GM18507 (cell line): ENCODE measurements around the gene GP5.

Experiments used
- DNase-seq: peaks from one replicate; pipeline ENCODE4 v3.0.0; 2011; ENCODE audit warnings: low read depth; ENCODE audit not compliant: insufficient read length; ENCODE audit errors: extremely low spot score
- FAIRE-seq: peaks from 2 replicates; lab custom pipeline; 2011; peaks lifted over from hg19 to GRCh38; lab: Jason Lieb, UNC

Gene GP5

DNA sequence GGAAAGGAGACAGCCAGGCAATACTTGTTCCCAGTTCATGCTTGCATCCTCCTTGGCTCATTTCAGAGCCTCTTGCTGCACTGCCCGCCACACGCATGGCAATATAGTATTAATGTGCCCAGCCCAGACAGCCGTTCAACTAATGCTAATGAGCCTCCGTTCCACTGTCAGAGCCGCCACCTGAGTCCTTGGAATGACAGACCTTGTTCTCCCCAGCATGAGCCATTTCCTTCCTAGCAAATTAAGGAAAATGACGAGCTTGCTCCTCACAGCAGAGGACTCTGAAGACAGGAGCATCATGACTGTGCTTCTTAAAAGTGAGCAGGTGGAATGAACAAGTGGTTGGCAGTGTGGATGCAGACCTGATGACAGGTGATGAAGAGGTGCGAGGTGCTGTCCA, 18.7 kb downstream of the GP5 start:
- FAIRE-seq (no peak), DNase-seq (no peak)

DNA sequence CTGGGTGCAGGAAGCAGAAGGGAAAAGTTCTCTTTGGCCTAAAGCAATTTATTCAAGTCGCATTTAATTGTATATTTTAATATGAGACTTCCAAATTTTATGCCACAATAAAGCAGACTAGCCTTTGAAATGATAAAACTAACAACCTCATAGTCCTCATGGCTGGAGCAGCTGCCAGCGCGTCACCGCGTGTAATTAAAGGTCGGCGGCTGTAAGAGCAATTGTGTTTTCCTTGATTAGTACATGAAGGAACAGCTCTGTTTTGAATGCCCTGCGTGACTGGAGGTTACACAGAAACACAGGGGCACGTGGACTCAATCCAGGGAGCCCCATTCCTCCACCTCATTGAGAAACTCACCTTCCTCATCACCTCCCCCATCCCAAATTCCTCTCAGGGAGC, 19.4 kb downstream of the GP5 start:
- DNase-seq: no peak
- FAIRE-seq: no peak

DNA sequence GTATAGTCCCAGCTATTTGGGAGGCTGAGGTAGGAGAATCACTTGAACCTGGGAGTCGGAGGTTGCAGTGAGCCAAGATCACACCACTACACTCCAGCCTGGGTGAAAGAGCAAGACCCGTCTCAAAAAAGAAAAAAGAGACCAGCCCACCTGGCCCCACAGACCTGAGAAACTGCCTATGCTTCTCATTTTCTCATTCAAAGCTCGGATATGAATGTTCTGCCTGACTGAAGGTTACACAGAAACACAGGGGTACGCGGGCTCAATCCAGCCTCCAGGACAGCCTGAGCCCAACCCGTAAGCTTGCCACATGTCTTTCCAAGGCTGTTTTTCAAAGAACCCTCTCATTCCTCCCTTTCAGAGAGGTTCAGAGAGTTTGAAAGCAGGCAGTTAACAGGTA, 19.8 kb downstream of the GP5 start:
- no peak for DNase-seq

DNA sequence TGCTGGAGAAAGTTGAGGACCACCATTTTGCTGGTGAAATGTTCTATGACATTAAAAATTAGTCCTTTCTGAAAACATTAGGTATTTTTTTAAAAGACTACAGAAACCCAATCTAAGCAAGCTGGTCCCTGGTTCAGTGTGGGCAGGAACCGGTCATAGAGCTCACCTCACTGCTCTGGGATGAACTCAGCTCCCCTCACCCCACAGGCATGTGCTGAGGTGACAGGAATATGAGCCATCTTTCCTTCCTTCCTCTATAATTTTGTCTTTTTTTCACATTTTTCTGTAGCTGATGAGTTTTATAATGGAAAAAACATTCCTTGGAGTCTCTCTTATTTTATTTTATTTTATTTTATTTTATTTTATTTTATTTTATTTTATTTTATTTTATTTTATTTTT, 21.4 kb downstream of the GP5 start:
- DNase-seq: no peak
- no peak for FAIRE-seq

More for the DNA sequence above, 19.8 kb downstream of the GP5 start:
- no peak for FAIRE-seq

DNA sequence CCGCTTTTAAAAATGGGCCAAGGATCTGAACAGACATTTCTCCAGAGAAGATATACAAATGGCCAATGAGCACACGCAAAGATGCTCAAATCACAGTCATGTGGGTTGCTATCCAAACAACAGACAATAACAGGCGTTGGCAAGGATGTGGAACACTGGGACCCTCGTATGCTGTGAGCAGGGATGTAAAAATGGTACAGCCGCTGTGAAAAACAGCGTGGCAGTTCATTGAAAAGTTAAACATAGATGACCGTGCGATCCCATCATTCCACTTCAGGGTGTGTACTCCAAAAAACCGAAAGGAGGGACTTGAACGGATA, 22.9 kb downstream of the GP5 start:
- DNase-seq: no peak
- FAIRE-seq: no peak

DNA sequence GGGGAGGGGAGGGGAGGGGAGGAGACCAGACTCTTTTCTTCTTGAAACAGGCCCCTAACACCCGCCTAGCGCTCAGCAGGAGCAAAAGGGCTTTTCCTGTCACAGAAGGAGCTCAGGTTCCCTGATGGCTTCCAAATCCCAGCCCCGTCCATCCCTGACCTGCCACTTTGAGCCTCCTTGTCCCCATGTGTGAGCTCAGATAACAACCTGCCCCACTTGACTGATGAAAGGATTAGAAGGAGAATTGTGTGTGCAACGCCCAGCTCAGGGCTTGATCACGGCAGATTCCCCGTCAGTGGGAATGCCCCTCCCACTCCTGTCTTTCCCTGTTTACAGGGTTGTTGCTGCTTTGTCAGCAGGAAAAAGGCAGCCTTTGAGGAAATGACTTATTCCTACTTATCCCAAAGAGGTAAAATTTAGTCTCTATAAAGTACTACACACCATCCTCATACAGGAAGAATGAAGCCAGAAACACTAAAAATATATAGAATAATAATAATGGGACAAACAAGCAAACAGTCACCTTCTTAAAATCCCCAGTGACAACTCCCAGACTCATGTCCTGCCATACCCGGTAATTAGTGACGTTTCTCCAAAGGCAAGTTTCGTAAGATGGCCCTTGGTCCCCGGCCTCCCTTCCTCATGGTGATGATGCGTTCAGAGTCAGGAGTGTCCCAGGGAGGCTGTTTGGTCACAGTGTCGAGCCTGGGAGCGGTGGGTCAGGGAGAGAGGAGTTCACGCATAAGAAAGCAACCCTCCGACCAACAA, 23.4 kb downstream of the GP5 start:
- FAIRE-seq: no peak
- DNase-seq: no peak

DNA sequence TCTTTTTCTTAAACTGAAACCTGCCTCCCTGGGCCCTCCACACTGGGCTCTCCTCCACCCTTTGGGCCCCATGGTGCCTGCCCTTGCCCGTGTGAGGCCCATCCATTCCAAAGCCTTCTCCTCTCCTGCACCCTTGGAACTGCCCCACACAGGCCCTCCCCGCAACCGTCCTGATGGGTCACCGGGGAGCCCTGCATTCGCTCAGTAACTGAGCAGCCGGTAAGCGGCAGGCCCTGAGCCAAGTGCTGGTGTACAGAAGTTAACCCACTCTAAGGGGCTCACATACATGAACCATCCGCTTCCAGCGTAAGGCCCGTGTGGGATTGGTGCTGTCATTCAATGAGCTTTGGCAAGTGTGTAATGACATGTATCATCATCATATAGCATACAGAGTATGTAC, 24.1 kb downstream of the GP5 start:
- FAIRE-seq (no peak), DNase-seq (no peak)

DNA sequence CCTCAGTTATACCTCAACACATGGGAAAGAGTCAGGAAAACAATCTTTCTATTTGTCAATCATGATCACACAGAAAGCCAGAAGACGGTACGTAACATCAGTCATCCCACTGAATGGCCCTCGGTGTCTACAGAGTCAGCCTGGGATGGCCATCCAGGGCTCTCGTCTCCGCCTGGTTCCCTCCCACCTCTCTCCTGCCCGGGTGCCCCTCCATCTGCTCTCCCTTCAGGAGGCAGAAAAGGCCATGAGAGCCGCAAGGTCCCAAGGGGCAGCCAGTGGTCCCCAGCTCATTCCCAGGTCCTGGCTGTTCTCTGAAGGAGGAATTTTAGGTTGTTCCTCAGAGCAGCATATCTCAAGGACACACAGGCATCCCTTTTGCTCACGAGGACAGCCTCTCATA, 25.2 kb downstream of the GP5 start:
- FAIRE-seq: no peak

DNA sequence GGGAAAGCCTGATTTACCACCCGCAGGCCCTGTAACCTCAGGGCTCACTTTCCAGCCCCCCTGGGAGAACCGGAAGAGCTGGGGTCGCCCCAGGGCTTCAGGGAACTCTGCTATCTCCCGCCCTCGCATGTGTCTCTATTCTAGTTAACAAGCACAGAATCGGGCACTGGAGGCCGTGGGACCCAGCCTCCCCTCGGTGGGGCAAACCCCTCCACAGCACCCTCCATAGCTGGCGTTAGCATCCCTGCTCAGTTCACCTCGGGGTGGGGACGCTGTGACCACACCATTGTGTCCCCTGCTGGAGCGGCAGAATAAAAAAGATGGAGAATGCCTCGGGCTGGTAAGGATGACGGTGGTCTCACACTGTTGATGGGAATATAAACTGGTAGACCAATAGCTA, 26.0 kb downstream of the GP5 start:
- FAIRE-seq (no peak), DNase-seq (no peak)

More for the DNA sequence above, 25.2 kb downstream of the GP5 start:
- DNase-seq: no peak

DNA sequence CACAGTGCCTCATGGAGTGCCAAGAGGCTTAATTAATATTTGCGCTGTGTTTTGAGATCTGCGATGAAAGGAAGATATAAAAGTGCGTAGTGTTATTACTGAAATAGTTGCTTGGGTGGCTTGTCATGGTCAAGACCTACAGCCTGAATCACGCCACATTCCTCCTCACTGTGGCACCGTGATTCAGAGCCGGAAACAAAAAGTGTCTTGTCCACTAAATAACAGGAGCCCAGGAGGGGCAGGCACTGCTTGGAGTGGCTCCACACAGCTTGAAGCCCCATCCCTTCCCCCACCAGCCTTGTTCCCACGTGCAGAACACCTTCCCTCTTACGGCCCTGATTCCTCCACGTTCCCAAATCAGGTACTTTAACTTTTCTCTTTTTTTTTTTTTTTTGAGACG, 28.3 kb downstream of the GP5 start:
- FAIRE-seq (no peak), DNase-seq (no peak)

DNA sequence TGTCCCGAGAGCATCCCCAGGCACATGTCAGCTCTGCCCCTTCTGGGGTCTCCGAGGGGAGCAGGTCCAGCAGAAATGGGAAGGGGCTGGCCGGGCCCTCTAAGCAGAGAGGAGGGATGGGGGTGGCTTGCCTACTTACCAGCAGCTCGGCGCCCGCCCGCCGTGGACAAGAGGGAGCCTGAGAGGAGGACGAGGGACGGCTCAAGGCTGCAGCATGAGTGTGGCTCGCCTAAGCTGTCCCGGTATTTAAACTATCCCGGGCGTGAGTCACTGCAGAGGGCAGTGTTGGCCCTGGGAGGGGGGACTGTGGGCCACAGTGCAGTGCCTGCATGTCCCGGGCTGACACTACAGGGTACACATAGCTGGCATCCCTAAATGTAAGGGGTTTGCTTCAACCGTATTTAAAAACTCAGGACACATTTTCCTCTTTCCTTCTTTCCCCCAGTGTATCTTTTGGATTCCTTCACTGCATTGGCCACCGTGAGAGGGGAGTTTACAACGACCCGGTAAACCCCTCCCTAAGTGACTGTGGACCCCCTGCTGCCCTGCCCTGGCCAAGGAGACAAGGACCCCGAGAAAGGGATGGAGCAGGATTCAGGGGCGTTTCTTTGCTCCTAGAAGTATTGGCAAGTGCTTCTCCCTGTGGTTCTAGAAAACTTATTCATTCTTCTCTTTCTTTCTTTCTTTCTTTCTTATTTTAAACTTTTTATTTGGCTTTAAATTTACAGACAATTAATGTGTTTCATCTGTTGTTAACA, 29.4 kb downstream of the GP5 start, which contains the start of gene LRRC15:
Gene LRRC15 (minus strand): TSS at position 222 of the 758 bp plus-strand sequence. CDS start 8,700 bp downstream, outside the sequence.
- DNase-seq (no peak), FAIRE-seq (no peak)

DNA sequence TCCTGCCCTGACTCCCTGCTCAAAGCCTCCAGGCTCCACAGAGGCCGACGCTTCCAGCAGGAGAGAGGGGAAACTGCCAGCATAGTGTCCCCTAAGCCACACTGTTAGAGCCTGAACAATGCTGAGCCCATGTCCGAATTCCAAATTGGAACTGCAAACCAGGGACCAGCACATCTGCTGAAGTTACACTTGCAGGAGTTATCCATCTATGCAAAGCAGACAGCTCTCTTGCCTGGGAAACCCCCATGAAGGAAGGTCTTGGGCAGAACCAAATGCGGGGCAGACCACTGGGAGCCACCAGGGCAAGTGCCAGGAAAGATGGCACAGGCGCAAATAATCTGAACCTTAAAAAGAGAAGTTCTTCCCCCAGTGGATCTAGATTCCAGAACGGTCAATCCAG, 30.1 kb downstream of the GP5 start:
- FAIRE-seq: no peak
- no peak for DNase-seq

DNA sequence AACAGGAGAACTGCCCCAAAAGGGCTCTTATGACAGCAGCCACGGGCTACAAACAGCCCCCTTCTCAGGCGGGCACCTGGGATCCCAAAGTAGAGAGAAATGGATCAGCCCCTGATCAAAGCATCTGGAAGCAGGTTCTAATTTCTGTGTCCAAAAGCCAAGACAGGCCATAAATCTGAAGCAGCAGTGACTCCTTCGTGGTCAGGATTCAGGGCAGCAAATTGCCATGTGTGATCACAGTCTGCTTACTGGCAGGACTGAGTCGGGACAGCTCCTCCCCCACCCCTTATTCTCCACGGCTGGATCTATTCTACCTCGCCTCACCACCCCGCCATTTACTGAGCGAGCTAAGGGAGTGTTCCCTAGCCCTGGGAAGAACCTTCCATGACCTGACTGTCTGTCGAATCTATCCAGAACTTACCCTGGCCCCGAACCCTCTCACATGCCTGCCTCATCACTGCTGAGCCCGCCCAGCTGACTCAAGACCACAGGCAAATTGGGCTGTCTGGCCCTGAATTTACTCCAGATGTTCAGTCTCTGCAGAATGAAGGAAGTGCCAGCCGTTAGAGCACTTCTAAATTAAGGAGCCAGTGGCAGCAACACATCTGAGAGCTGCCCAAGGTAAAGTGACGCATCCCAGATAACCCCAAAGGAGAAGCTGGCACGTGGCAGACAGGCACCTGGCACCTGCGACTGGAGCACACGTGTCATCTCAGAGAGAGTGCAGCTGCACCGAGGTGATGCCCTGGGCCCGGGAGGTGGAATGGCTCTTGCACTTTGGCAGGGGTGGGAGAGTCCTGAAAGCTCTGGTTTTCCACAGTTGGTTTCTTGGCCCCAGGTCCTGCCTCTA, 30.8 kb downstream of the GP5 start:
- FAIRE-seq (no peak), DNase-seq (no peak)

DNA sequence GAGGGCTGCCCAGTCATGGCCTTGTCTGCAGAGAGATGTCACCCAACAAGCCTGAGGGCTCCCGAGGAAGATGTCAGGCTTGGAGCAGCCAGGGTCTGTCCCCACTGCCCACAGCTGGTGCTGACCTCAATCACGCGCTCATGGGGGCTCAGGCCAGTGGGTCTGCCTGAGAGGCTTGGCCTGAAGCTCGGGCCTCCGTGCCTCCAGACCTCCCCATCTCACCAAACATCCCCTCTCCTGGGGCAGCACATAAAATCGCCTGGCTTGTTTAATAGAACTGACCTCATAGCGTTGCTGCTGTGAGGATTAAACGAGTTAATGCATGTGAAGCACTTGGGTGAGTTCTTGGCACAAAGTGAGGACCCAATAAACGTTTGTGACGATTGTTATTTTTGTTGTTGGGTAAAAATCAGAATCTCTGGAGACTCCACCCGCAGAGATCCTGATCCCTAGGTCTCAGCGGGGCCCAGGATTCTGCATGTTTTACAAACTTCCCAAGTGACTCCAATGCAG, 33.0 kb downstream of the GP5 start:
- FAIRE-seq (no peak), DNase-seq (no peak)

DNA sequence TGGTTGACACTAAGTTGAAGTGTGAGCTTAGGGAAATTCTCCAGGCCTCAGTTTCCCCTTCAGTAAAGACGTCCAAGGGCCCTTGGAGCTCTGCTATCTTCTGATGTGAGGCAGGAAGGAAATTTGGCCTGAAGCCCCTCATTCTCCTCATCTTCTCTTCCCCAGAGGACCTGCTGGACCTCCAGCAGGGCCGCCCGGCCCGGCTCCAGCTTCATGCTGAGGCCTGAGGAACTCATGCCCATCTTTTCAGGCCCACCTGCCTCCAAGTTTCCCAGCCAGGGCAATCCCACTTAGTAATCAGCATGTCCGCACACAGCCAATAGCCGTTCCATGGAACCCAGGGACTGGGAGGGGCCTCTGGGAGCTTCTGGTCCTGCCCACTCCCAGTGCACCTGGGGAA, 33.5 kb downstream of the GP5 start:
- FAIRE-seq: no peak
- no peak for DNase-seq

DNA sequence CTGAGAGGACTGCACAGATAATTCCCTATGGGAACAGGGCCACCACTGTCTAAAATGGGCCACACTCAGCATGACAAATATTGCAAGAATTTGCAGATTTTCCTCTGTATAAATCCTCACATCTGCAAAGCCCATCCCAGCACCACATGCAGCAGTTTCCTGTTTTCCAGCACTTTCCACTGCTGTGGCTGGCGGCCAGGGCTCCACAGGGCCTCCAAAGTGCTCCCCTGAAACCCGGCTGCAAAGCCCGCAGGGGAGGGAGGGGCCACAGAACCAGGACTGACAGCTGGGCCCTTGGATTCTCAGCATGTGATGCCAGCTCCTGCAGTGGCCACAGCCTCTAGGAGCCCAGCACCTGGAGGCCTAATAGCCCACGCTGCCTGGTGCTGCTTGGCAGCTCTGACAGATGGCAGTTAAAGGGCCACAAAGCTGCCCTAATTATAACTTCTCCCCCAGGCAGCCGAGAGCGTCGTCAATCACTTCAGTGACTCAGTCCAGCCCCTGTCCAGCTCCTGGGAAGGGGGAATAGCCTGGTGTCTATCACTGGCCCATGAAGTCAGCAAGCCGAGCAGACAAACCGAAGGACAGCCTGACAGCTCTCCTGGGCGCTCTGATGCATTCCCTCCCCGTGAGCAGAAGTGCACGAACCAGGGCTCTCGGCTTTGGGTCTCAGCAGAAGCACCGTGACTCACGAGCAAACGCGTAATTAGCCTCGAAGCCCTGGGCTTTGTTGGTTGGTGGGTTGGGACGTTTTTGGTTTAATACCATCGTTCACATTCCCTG, 34.2 kb downstream of the GP5 start:
- DNase-seq: no peak
- FAIRE-seq: no peak

DNA sequence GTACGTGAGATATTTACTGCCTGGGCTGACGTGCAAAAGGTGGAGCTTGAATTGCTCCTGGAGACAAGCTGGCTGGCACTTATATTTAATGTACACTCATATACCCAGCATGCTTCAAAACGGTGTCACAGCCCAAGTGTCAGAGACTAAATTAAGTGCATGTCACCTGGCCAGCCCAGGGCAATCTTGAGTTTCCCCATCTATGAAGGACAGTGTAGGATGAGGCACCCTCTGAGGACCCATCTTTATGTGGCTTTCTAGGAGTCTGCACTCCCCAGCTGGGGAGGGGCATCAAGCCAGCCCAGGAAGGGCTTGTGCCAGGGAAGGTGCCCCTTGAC, 34.8 kb downstream of the GP5 start:
- FAIRE-seq (no peak), DNase-seq (no peak)

DNA sequence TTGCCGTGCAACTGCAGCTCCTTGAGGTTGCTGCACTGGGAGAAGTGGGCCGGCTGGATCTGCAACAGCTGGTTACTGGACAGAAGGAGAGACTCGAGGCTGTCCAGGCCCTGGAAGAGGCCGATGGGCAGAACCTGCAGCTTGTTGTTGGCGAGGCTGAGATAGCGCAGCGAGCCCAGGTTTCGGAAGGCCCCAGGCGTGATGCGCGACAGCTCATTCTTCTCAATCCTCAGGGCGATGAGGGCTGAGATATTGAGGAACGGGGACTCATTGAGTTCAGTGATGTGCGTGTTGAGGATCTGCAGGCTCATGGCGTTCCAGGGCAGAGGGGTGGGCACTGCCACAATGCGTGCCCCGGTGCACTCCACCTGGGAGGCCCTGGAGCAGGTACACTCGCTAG, 38.5 kb downstream of the GP5 start:
- DNase-seq (no peak), FAIRE-seq (no peak)

DNA sequence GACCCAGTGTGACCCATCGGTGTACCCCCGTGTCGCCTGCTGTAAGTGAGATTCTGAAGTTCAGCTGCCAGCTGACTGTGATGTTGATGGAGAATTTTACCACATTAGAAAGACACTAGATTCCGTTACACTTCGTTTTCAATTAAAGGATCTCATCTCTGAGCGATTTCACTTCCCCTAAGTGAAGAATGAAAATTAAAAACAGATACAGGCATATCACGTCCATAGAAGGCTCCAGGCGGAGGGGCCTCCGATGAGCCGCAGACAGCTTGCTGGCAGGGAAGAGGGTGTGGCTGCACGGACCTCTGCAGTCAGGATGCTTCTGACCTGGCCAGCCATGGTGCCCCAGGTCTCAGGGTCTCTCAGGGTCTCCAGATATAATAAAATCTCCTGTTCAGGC, 41.4 kb downstream of the GP5 start:
- DNase-seq (no peak), FAIRE-seq (no peak)

DNA sequence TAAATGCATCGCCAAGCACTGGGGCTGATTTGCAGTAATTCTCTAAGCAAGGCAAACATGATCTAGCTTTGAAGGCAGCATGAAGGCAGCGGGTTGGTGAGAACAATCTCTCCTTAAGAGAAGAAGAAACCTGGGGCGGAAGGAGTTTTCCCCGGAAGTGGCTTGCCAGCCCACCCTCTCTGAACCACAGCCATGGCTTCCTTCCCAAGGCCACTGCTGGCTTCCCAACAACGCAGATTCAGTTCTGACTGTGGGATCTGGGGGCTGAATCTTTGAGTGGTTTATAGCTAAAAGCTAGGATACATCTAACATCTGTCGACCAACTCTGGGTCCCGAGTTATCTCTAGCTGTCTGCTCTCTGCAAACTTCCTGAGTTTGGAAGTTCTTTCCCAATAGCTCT, 43.7 kb downstream of the GP5 start:
- FAIRE-seq (no peak), DNase-seq (no peak)
